Fibroblast of lung (primary cell): Measurements from ENCODE around the gene IGF1R.

Experiments used
- CTCF ChIP-seq, 2 donors: IDR thresholded peaks in 1 of 2; conservative IDR thresholded peaks in 1 of 2; 1 replicate in 1 of 2; 2 replicates in 1 of 2; pipeline ENCODE4 v1.5.1; 2011 to 2012; ENCODE audit warnings: low read length in 2 of 2, control low read depth in 1 of 2, inconsistent platforms in 1 of 2, low read depth in 1 of 2, mild to moderate bottlenecking in 1 of 2
- EZH2 ChIP-seq: IDR thresholded peaks from 2 replicates; pipeline ENCODE4 v1.5.1; 2012; ENCODE audit warnings: low read length, control low read depth, mild to moderate bottlenecking; ENCODE audit errors: missing control alignments

- TF ChIP-seq CTCF (conservative IDR thresholded peaks at IDR 0.05 in 1 of 2, IDR thresholded peaks at IDR 0.05 in 1 of 2; ENCODE audit: low read depth in 1 of 2, low read length in 2 of 2) = no peak
- TF ChIP-seq EZH2 = no peak
Observed at GRCh38 chr15:98855067-98855814, 206.9 kb downstream of the IGF1R start.
